Stomach (tissue), 19 donors: ENCODE data around the gene PON2. TPM values are rescaled to one million over a fixed set of nuclear protein-coding genes. Genes with fewer than 3 reads are reported as not detected.

Experiments
- DNase-seq, 2 donors: peaks; one replicate each; pipeline versions ENCODE4 v3.0.0 to v3.0.0-alpha.2; 2013 to 2019
- H3K27ac ChIP-seq, 5 donors: fragments of 200-600 bp in 4 of 5; sonication (generic) in 4 of 5; one replicate each; pipeline ENCODE4 v1.5.1; 2013 to 2019; ENCODE audit warnings: mild to moderate bottlenecking in 1 of 5, moderate library complexity in 1 of 5
- H3K27me3 ChIP-seq, 3 donors: fragments of 200-600 bp; sonication (generic); one replicate each; pipeline ENCODE4 v1.5.1; 2017 to 2019; ENCODE audit warnings: mixed run types in 1 of 3
- H3K36me3 ChIP-seq, 4 donors: fragments of 200-600 bp; sonication (generic); 1 replicate in 3 of 4; 2 replicates in 1 of 4; pipeline ENCODE4 v1.5.1; 2016 to 2019
- H3K4me1 ChIP-seq, 4 donors: fragments of 200-600 bp; sonication (generic); one replicate each; pipeline ENCODE4 v1.5.1; 2016 to 2019
- H3K4me3 ChIP-seq, 4 donors: fragments of 200-600 bp; sonication (generic) in 3 of 4; one replicate each; pipeline ENCODE4 v1.5.1; 2016 to 2019; ENCODE audit warnings: mild to moderate bottlenecking in 1 of 4
- H3K9me3 ChIP-seq, 4 donors: fragments of 200-600 bp; sonication (generic); one replicate each; pipeline ENCODE4 v1.5.1; 2016 to 2019
- EP300 ChIP-seq: sonication (generic); formaldehyde crosslinking; IDR thresholded peaks from one replicate; pipeline ENCODE4 v1.6.1; 2017; ENCODE audit warnings: antibody characterized with exemption
- POLR2A ChIP-seq, 4 donors: fragments of 450-650 bp; IDR thresholded peaks; one replicate each; pipeline ENCODE4 v1.6.1; 2016; ENCODE audit warnings: antibody characterized with exemption in 4 of 4, control low read depth in 2 of 4, mild to moderate bottlenecking in 1 of 4, moderate library complexity in 1 of 4
- POLR2AphosphoS5 ChIP-seq, 3 donors: sonication (generic); formaldehyde crosslinking; IDR thresholded peaks; one replicate each; pipeline ENCODE4 v1.6.1; 2016; ENCODE audit warnings: antibody characterized with exemption in 3 of 3
- WGBS, 5 donors: extraction: QIAGEN DNeasy Blood & Tissue Kit in 3 of 5; methylation state at CpG; one replicate each; pipeline versions ENCODE4 v1.1.5 to v1.1.7; 2013 to 2018; 5-methylcytosine and 5-hydroxymethylcytosine counted together
- intact Hi-C: fragments of 100-400 bp; cut with DNase I; formaldehyde crosslinking; loops from one replicate; pipeline ENCODE4 v1.15.1; 2023; ENCODE audit warnings: low total_unique reads
- long read RNA-seq, 10 donors: transcript quantifications; one replicate each; lab custom pipeline, GENCODE V29; 2026
- polyA plus RNA-seq, 3 donors: library from polyadenylated mRNA; stranded (reverse); fragments of 200-250 nt; gene quantifications; one replicate each; pipeline ENCODE4 v1.2.3, GENCODE V29; 2013
- total RNA-seq, 5 donors: library from RNA; depleted of rRNA; stranded (reverse); fragments of >200 nt; gene quantifications; one replicate each; pipeline versions ENCODE4 v1.1.0 to v1.2.3, GENCODE V29; 2014 to 2016
- TF ChIP-seq, protein P1 (sequence below), 7 experiments: fragments of 450-650 bp in 4 of 7; fragments of 200-600 bp in 3 of 7; sonication (generic) in 3 of 7; IDR thresholded peaks; one replicate each; pipeline ENCODE4 v1.5.1; 2016 to 2019; ENCODE audit warnings: antibody characterized with exemption in 7 of 7, control low read depth in 2 of 7, mild to moderate bottlenecking in 1 of 7
- donor health status: healthy with polysubstance abuse.
- donor health status: Bipolar disorder and iron deficiency.
- donor health status: healthy.

Gene PON2
- 100 to 1,000 TPM in 2 of 5 donors, 10 to 100 TPM in 3; 14.0 to 151 (median 79.9) TPM for total RNA-seq
- 10 to 100 TPM in 2 of 3 donors, 1 to 10 TPM in 1; 6.3 to 23.1 (median 16.2) TPM for polyA plus RNA-seq
- long read RNA-seq, donor 1, transcript PON2-218 (9 exons, 1,653 nt), result major isoform, 6 of 11 reads
- long read RNA-seq, donor 1, partial matches to known transcripts, result 0 of 11 reads
- long read RNA-seq, donor 1, other reads (novel, unspliced or antisense), result 0 of 11 reads
- long read RNA-seq, donor 2, transcript PON2-202 (9 exons, 1,726 nt), result minor isoform, 8 of 56 reads
- long read RNA-seq, donor 2, transcript PON2-218 (9 exons, 1,653 nt), result major isoform, 17 of 56 reads
- long read RNA-seq, donor 2, partial matches to known transcripts, result 21 of 56 reads
- long read RNA-seq, donor 2, other reads (novel, unspliced or antisense), result 0 of 56 reads
- long read RNA-seq, donor 3, transcript PON2-215 (3 exons, 579 nt), result major isoform, 5 of 7 reads
- long read RNA-seq, donor 3, partial matches to known transcripts, result 0 of 7 reads
- long read RNA-seq, donor 3, other reads (novel, unspliced or antisense), result 0 of 7 reads
- long read RNA-seq, donor 4, partial matches to known transcripts, result 0 of 2 reads
- long read RNA-seq, donor 4, other reads (novel, unspliced or antisense), result 0 of 2 reads
- long read RNA-seq, donor 5, transcript PON2-218 (9 exons, 1,653 nt), result major isoform, 8 of 28 reads
- long read RNA-seq, donor 5, partial matches to known transcripts, result 14 of 28 reads
- long read RNA-seq, donor 5, other reads (novel, unspliced or antisense), result 0 of 28 reads
- long read RNA-seq, donor 6, transcript PON2-215 (3 exons, 579 nt), result minor isoform, 10 of 95 reads
- long read RNA-seq, donor 6, transcript PON2-218 (9 exons, 1,653 nt), result major isoform, 28 of 95 reads
- long read RNA-seq, donor 6, transcript PON2-202 (9 exons, 1,726 nt), result minor isoform, 6 of 95 reads
- long read RNA-seq, donor 6, partial matches to known transcripts, result 45 of 95 reads
- long read RNA-seq, donor 6, other reads (novel, unspliced or antisense), result 0 of 95 reads
- long read RNA-seq, donor 7, transcript PON2-218 (9 exons, 1,653 nt), result major isoform, 9 of 15 reads
- long read RNA-seq, donor 7, partial matches to known transcripts, result 5 of 15 reads
- long read RNA-seq, donor 7, other reads (novel, unspliced or antisense), result 0 of 15 reads
- long read RNA-seq, donor 8, transcript PON2-215 (3 exons, 579 nt), result major isoform, 8 of 28 reads
- long read RNA-seq, donor 8, transcript PON2-218 (9 exons, 1,653 nt), result minor isoform, 5 of 28 reads
- long read RNA-seq, donor 8, partial matches to known transcripts, result 14 of 28 reads
- long read RNA-seq, donor 8, other reads (novel, unspliced or antisense), result 0 of 28 reads
- long read RNA-seq, donor 9, transcript PON2-215 (3 exons, 579 nt), result minor isoform, 7 of 17 reads
- long read RNA-seq, donor 9, transcript PON2-218 (9 exons, 1,653 nt), result major isoform, 9 of 17 reads
- long read RNA-seq, donor 9, partial matches to known transcripts, result 0 of 17 reads
- long read RNA-seq, donor 9, other reads (novel, unspliced or antisense), result 0 of 17 reads
- long read RNA-seq, donor 10, transcript PON2-218 (9 exons, 1,653 nt), result major isoform, 9 of 12 reads
- long read RNA-seq, donor 10, partial matches to known transcripts, result 0 of 12 reads
- long read RNA-seq, donor 10, other reads (novel, unspliced or antisense), result 0 of 12 reads

DNA sequence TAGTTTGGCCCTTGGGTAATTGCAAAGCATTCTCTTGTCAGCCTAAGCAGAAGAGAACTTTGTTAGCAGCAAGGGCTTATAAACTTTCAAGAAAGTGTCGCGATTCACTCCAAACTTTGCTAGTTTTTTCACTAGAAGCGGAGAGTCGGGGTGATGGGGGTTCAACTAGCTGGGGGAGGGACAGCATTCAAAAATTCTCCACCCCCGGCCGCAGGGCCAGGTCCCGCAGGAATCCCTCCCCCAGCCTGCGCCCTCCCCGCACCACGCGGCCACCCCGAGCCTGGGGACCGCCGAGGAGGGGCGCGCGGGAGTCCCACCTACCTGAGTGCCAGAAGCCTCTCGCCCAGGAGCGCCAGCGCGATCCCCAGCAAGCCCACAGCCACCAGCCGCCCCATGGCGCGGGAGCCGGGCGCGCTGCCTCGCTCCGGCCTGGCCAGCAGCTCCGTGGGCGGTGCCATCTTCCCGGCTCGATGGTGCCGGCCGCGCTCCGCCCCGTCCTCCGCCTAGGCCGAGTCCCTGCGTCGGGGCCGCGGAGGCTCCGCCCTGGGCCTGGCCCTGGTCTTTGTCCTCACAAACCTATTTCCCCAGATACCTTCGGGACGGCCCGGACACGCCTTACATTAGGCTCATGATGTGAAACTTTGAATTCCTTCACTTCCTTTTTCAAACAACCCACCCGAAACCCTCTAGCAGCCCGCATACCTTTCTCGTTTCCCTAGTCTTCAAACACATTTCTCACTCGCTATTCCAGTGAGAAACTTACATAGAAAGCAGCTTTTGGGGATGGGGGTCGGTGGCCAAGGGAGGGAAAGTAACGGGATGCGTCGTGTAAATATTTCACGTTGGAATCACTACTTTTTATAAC lies at the start of gene PON2:
TSS of gene PON2 (minus strand) at position 472 of the 865 bp plus-strand sequence. CDS start at position 395, 77 bp downstream.
- H3K4me3 ChIP-seq, result peak within 1 kb of the TSS; percentile 64 to 82 (median 71)
- peak within 1 kb of the TSS; percentile 85 to 95 (median 94) for H3K27ac ChIP-seq
- H3K4me1 ChIP-seq, result peaks cover 10 to 24% (median 16%) of the 10 kb centered on the region in 4 donors
- 0 to 1% (median 1%) methylated on average over 47 to 58 of the region's 58 CpGs for WGBS, 5 donors
- no peaks in the 10 kb centered on the region for H3K27me3 ChIP-seq
- DNase-seq, result peak; percentile 81 to 95
- TF ChIP-seq, protein P1, sequence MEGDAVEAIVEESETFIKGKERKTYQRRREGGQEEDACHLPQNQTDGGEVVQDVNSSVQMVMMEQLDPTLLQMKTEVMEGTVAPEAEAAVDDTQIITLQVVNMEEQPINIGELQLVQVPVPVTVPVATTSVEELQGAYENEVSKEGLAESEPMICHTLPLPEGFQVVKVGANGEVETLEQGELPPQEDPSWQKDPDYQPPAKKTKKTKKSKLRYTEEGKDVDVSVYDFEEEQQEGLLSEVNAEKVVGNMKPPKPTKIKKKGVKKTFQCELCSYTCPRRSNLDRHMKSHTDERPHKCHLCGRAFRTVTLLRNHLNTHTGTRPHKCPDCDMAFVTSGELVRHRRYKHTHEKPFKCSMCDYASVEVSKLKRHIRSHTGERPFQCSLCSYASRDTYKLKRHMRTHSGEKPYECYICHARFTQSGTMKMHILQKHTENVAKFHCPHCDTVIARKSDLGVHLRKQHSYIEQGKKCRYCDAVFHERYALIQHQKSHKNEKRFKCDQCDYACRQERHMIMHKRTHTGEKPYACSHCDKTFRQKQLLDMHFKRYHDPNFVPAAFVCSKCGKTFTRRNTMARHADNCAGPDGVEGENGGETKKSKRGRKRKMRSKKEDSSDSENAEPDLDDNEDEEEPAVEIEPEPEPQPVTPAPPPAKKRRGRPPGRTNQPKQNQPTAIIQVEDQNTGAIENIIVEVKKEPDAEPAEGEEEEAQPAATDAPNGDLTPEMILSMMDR (IDR thresholded peaks at IDR 0.05), result no peak
- TF ChIP-seq POLR2AphosphoS5 (IDR thresholded peaks at IDR 0.05) (peak in 2 of 3 donors; percentile 45 to 61), EP300 (no peak)
- H3K36me3 ChIP-seq, result no peaks in the 10 kb centered on the region
- intact Hi-C loops, result no loop called here
- no peaks in the 10 kb centered on the region for H3K9me3 ChIP-seq

DNA sequence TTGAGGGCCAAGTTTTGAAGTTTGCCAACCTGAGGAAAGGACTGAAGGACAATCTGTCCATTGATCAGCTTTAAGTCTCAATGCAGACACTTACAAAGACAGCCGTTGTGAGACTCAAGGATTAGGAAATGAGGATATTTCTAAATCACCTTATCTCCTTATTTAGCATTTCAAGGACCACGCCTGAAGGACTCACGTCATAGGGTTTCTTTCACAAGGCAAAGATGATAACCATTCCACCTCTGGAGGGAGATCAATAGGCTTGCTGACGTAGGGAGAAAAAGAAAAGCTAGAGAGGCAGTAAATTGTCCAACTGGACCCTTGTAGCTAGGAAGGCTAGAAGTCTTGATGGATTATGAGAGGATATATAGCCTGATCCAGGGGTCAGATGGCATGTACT lies 47.6 kb upstream of the PON2 start:
- Histone ChIP-seq H3K27me3 (peaks cover 0 to 4% (median 0%) of the 10 kb centered on the region in 3 donors), H3K9me3 (no peaks in the 10 kb centered on the region), H3K36me3 (no peaks in the 10 kb centered on the region), H3K4me3 (no peak overlapping the region), H3K27ac (no peak overlapping the region), H3K4me1 (peaks cover 0 to 11% (median 8%) of the 10 kb centered on the region in 4 donors)
- DNase-seq, result no peak
- intact Hi-C loops, result no loop called here
- TF ChIP-seq EP300 (no peak), POLR2AphosphoS5 (IDR thresholded peaks at IDR 0.05) (no peak), POLR2A (IDR thresholded peaks at IDR 0.05) (no peak)
- TF ChIP-seq, protein P1 (IDR thresholded peaks at IDR 0.05), result no peak
- 50 to 65% (median 57%) methylated on average over 4 of the region's 4 CpGs for WGBS, 5 donors

DNA sequence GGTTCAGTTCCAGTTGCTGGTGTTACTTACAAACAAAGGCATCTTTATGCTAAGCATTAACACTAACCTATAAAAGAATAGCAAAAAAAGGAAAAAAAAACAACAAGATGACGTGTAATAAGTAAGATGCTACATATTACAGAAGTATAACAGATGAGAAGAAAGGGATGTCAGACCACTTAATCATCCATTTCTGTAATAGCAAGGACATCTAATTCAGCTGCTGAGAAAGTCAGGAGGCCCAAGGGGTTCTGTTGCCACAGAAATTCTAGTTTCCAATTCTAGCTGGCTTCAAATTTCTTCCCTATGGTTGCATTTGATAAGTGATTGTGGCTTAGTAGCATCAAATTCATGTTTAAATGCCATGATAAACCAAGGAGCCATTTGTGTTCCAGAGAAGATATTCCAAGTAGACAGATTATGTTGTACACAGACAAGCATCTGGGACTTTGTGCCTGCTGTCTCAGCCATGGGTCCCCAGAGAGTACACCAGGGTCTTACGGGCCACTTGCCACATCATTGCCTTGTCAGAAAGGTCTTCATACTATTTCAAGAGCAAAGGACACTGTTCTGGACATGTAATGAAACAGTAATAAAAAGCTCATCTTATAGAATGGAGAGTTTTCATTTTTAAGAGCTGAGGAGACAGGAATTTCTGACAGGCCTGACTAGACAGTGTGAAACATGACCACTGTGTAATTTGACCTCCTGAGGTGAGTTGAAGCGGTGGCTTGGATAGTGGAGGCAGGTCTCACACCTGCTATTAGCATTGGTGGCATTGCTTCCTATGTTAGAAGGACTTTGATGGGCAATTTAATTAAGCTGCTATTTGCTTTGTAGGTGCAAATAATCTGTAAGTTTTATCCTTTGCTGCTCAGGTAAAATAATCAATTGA lies 46.7 kb upstream of the PON2 start:
- H3K27me3 ChIP-seq, result peaks cover 0 to 4% (median 0%) of the 10 kb centered on the region in 3 donors
- H3K27ac ChIP-seq, result no peak overlapping the region
- no peak overlapping the region for H3K4me3 ChIP-seq
- intact Hi-C loops, result no loop called here
- no peaks in the 10 kb centered on the region for H3K9me3 ChIP-seq
- 88 to 94% (median 93%) methylated on average over 3 of the region's 3 CpGs for WGBS, 5 donors
- peaks cover 0 to 11% (median 8%) of the 10 kb centered on the region in 4 donors for H3K4me1 ChIP-seq
- no peak for DNase-seq
- no peaks in the 10 kb centered on the region for H3K36me3 ChIP-seq
- TF ChIP-seq EP300 (no peak), POLR2AphosphoS5 (IDR thresholded peaks at IDR 0.05) (no peak), POLR2A (IDR thresholded peaks at IDR 0.05) (no peak)
- TF ChIP-seq, protein P1 (IDR thresholded peaks at IDR 0.05), result no peak
